Measurements from ENCODE around the gene OR2A12. TPM values are rescaled to one million over a fixed set of nuclear protein-coding genes. Genes with fewer than 3 reads are reported as not detected.
"Not testable (repeated sequence)": the region's sequence is repeated elsewhere in the genome, so short reads cannot be mapped to it uniquely, and the experiment has no call there.

OR2A12 gene
- total RNA-seq, 6 experiments from 2014 or later = not detected

DNA sequence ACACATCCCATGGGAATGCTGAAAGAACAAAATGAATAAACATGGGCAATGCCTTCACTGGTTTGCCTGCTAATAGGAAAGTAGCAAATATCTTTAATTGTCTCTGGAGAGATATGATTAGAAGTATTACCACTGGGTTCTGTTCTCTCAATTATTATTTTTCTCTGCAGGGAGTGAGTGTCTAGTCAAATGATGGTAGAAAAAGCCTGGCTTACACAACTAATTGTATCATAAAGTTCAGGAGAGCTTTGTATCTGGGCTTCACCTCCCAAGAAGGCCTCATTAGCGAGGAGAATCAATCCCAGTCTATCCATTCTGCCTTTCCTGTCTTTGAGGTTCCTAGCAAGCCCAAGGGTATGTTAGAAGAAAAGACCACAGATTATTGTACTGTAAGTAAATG lies 36.8 kb downstream of the OR2A12 start, which contains the start of gene OR2A14:
TSS of gene OR2A14 (plus strand) at position 301 of the 400 bp plus-strand sequence. CDS start 5,937 bp downstream, outside the sequence.
- no peaks in the 10 kb centered on the region for H3K4me1 ChIP-seq
- ATAC-seq (no peak), DNase-seq (no peak)
- no peak within 1 kb of the TSS for H3K27ac ChIP-seq
- no peaks in the 10 kb centered on the region for H3K9me3 ChIP-seq
- no peak within 1 kb of the TSS for H3K4me3 ChIP-seq
- H3K36me3 ChIP-seq = no peaks in the 10 kb centered on the region
- WGBS (ENCODE audit: insufficient coverage, low coverage, low lambda C conversion rate, missing lambda C conversion rate) = 82% methylated on average over 1 of the region's 1 CpG
- no peaks in the 10 kb centered on the region for H3K27me3 ChIP-seq
- TF ChIP-seq CTCF (IDR thresholded peaks at IDR 0.05) = no peak
- intact Hi-C loops (cut with DNase I) = no loop called here

- intact Hi-C loops (cut with DNase I) = no loop called here
- peak; percentile 98 to 100 (median 98) for ATAC-seq
- peak; percentile 81 to 85 (median 84) for DNase-seq
- no peaks in the 10 kb centered on the region for H3K27me3 ChIP-seq
- no peaks in the 10 kb centered on the region for H3K36me3 ChIP-seq
- TF ChIP-seq POLR2A (IDR thresholded peaks at IDR 0.05) = no peak
- TF ChIP-seq CTCF (IDR thresholded peaks at IDR 0.05) = peak; percentile 65 to 83 (median 80)
- 30% methylated on average over 6 of the region's 6 CpGs for WGBS (ENCODE audit: insufficient coverage, low coverage, low lambda C conversion rate, missing lambda C conversion rate)
- no peaks in the 10 kb centered on the region for H3K4me1 ChIP-seq
- H3K27ac ChIP-seq = no peak overlapping the region
- no peak overlapping the region for H3K4me3 ChIP-seq
- H3K9me3 ChIP-seq = no peaks in the 10 kb centered on the region
These were observed 41.7 kb downstream of the OR2A12 start for GRCh38 chr7:144127714-144128334.

- H3K27me3 ChIP-seq; H3K36me3 ChIP-seq; H3K27ac ChIP-seq; H3K4me1 ChIP-seq; H3K4me3 ChIP-seq; H3K9me3 ChIP-seq; intact Hi-C loops (cut with DNase I); DNase-seq; ATAC-seq: not testable (repeated sequence)
- WGBS (ENCODE audit: insufficient coverage, low coverage, low lambda C conversion rate, missing lambda C conversion rate) = 87% methylated on average over 4 of the region's 9 CpGs
These were observed 43.5 kb downstream of the OR2A12 start for GRCh38 chr7:144129601-144130000.

DNA sequence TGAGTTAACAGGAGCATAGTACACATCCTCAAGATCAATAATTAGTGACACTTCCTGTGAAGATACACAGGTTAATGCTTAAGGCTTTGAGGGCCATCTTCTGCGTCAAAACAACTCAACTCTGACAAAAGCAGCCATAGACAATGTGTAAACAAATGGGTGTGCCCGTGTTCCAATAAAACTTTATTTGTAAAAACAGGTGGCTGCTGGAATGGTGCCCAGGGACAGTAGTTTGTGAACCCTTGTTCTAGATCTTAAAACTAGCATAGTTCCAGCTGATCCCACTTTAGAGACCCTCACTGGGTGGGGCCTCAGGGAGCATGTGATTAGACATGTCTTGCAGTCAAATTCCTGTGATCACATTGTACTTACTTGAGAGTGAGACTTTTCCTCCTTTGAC lies 44.7 kb downstream of the OR2A12 start:
- intact Hi-C loops (cut with DNase I) = no loop called here
- no peak overlapping the region for H3K4me3 ChIP-seq
- no peak overlapping the region for H3K27ac ChIP-seq
- H3K36me3 ChIP-seq = no peaks in the 10 kb centered on the region
- ATAC-seq (no peak), DNase-seq (no peak)
- WGBS (ENCODE audit: insufficient coverage, low coverage, low lambda C conversion rate, missing lambda C conversion rate) = 76% methylated on average over 2 of the region's 2 CpGs
- no peaks in the 10 kb centered on the region for H3K9me3 ChIP-seq
- no peak for TF ChIP-seq CTCF (IDR thresholded peaks at IDR 0.05)
- TF ChIP-seq POLR2A (IDR thresholded peaks at IDR 0.05) = no peak
- H3K4me1 ChIP-seq = peaks cover 0 to 5% (median 0%) of the 10 kb centered on the region in 4 donors
- no peaks in the 10 kb centered on the region for H3K27me3 ChIP-seq

- no peaks in the 10 kb centered on the region for H3K9me3 ChIP-seq
- no peak overlapping the region for H3K4me3 ChIP-seq
- DNase-seq (no peak), ATAC-seq (no peak)
- 88% methylated on average over 2 of the region's 3 CpGs for WGBS (ENCODE audit: insufficient coverage, low coverage, low lambda C conversion rate, missing lambda C conversion rate)
- TF ChIP-seq POLR2A (IDR thresholded peaks at IDR 0.05) (no peak), CTCF (IDR thresholded peaks at IDR 0.05) (no peak)
- no peaks in the 10 kb centered on the region for H3K27me3 ChIP-seq
- intact Hi-C loops (cut with DNase I) = no loop called here
- H3K4me1 ChIP-seq = peaks cover 0 to 5% (median 0%) of the 10 kb centered on the region in 4 donors
- no peaks in the 10 kb centered on the region for H3K36me3 ChIP-seq
- H3K27ac ChIP-seq = no peak overlapping the region
These were observed 46.2 kb downstream of the OR2A12 start for GRCh38 chr7:144132262-144132661.
